K562 (cell line): ENCODE measurements around the gene WWOX. TPM values are rescaled to one million over a fixed set of nuclear protein-coding genes. Genes with fewer than 3 reads are reported as not detected.

Source experiments
- ATAC-seq: fragments of 200-7000 bp; cut with Tn5 transposase; 3 replicates; pipeline ENCODE4 v1.9.1; 2020; ENCODE audit warnings: moderate library complexity
- BruUV-seq: library from RNA; stranded (reverse); fragments of 400-500 nt; replicated peaks from 2 replicates; lab custom pipeline; 2021; lab: Mats Ljungman, UMichigan
- CTCF ChIA-PET: fragments of 300-600 bp; formaldehyde crosslinking; extraction: SDS; loops from one replicate; lab custom pipeline; 2021; ENCODE audit warnings: low intra/inter-chr PET ratio; lab: Yijun Ruan, JAX
- POLR2A ChIA-PET: fragments of 300-600, 350-650 bp; sonication (Branson Sonifier 250); formaldehyde crosslinking; extraction: SDS; loops from one replicate; lab custom pipeline; 2021; ENCODE audit warnings: antibody characterized with exemption, inconsistent platforms; lab: Yijun Ruan, JAX
- DNase-seq, 4 experiments: peaks; one replicate each; pipeline versions ENCODE4 v3.0.0 to v3.0.0-alpha.2; 2011 to 2018; ENCODE audit warnings: low spot score in 3 of 4, mixed read lengths in 3 of 4; ENCODE audit errors: extremely low read depth in 1 of 4
- FAIRE-seq: peaks from 2 replicates; lab custom pipeline; 2011; peaks lifted over from hg19 to GRCh38; lab: Jason Lieb, UNC
- H2AFZ ChIP-seq: 2 replicates; pipeline ENCODE4 v1.6.0; 2011; ENCODE audit warnings: low read depth, low read length, control low read depth, inconsistent platforms
- H3K27ac ChIP-seq: fragments of 200-600 bp; 3 replicates; pipeline ENCODE4 v1.8.0; 2011; ENCODE audit warnings: low read depth, mild to moderate bottlenecking, control low read depth, inconsistent platforms, low read length, moderate library complexity, mixed read lengths; ENCODE audit errors: extremely low read depth
- H3K27me3 ChIP-seq, 2 experiments: fragments of 300-600 bp in 1 of 2; 2 replicates in 1 of 2; 3 replicates in 1 of 2; pipeline versions ENCODE4 v1.6.0 to v1.8.0; 2011; ENCODE audit warnings: inconsistent platforms in 2 of 2, low read length in 2 of 2, mild to moderate bottlenecking in 1 of 2, mixed read lengths in 1 of 2, moderate library complexity in 1 of 2; ENCODE audit not compliant: control insufficient read depth in 2 of 2, insufficient read depth in 2 of 2
- H3K36me3 ChIP-seq: fragments of 300-600 bp; 3 replicates; pipeline ENCODE4 v1.8.0; 2011; ENCODE audit warnings: mild to moderate bottlenecking, low read length, inconsistent platforms; ENCODE audit not compliant: control insufficient read depth, insufficient read depth
- H3K4me1 ChIP-seq, 2 experiments: fragments of 200-600 bp in 1 of 2; replicated peaks in 1 of 2; 2 replicates in 1 of 2; 3 replicates in 1 of 2; pipeline versions ENCODE4 v1.5.1 to v1.8.0; 2011; ENCODE audit warnings: inconsistent platforms in 2 of 2, low read length in 2 of 2, mild to moderate bottlenecking in 1 of 2, mixed read lengths in 1 of 2, moderate library complexity in 1 of 2; ENCODE audit not compliant: control insufficient read depth in 2 of 2, insufficient read depth in 2 of 2
- H3K4me2 ChIP-seq: 2 replicates; pipeline ENCODE4 v1.6.1; 2011; ENCODE audit warnings: low read length, control low read depth, inconsistent platforms, mixed read lengths; ENCODE audit not compliant: insufficient read depth
- H3K4me3 ChIP-seq: fragments of 200-600 bp; sonication (generic), shearing (Covaris generic); 2 replicates; pipeline ENCODE4 v1.5.1; 2016; ENCODE audit warnings: control low read depth, inconsistent platforms
- H3K79me2 ChIP-seq: fragments of 200-600 bp; 3 replicates; pipeline ENCODE4 v1.8.0; 2011; ENCODE audit warnings: low read length, inconsistent platforms; ENCODE audit not compliant: control insufficient read depth, insufficient read depth
- H3K9ac ChIP-seq, 2 experiments: 2 replicates each; pipeline versions ENCODE4 v1.6.0 to v1.6.1; 2011; ENCODE audit warnings: low read depth in 2 of 2, low read length in 2 of 2, control low read depth in 1 of 2, inconsistent platforms in 1 of 2, mild to moderate bottlenecking in 1 of 2, mixed read lengths in 1 of 2; ENCODE audit not compliant: insufficient read depth in 1 of 2
- H3K9me1 ChIP-seq: one replicate; pipeline ENCODE4 v1.6.0; 2011; ENCODE audit warnings: inconsistent platforms, mild to moderate bottlenecking, low read length, moderate library complexity; ENCODE audit not compliant: control insufficient read depth, insufficient read depth
- H3K9me3 ChIP-seq: replicated peaks from 2 replicates; pipeline ENCODE4 v1.5.1; 2011; ENCODE audit warnings: low read depth, low read length, inconsistent platforms; ENCODE audit not compliant: control insufficient read depth, insufficient read depth
- H4K20me1 ChIP-seq: replicated peaks from 2 replicates; pipeline ENCODE4 v1.6.1; 2011; ENCODE audit warnings: low read length, inconsistent platforms, mixed read lengths; ENCODE audit not compliant: control insufficient read depth, insufficient read depth
- CTBP1 ChIP-seq: fragments of 450-650 bp; IDR thresholded peaks from 2 replicates; pipeline ENCODE4 v1.6.1; 2016; ENCODE audit warnings: borderline replicate concordance
- FOSL1 ChIP-seq: fragments of 200-800 bp; sonication (Bioruptor generic); conservative IDR thresholded peaks from 2 replicates; pipeline ENCODE4 v1.6.1; 2016; ENCODE audit warnings: missing genetic modification characterization, missing compliant biosample characterization
- NCOA2 ChIP-seq, 2 experiments: fragments of 450-650 bp; IDR thresholded peaks; 2 replicates each; pipeline ENCODE4 v1.6.1; 2018; ENCODE audit warnings: mild to moderate bottlenecking in 2 of 2, moderate library complexity in 1 of 2; ENCODE audit not compliant: partially characterized antibody in 2 of 2
- RAD21 ChIP-seq, 2 experiments: fragments of 250-450 bp in 1 of 2; fragments of 450-650 bp in 1 of 2; sonication (Bioruptor Pico) in 1 of 2; formaldehyde crosslinking in 1 of 2; IDR thresholded peaks in 1 of 2; conservative IDR thresholded peaks in 1 of 2; 2 replicates each; pipeline versions ENCODE4 v1.4.0 to v1.8.0; 2020 to 2022; ENCODE audit warnings: mild to moderate bottlenecking in 2 of 2, moderate library complexity in 1 of 2
- ZBTB8A ChIP-seq: fragments of 450-650 bp; IDR thresholded peaks from 2 replicates; pipeline ENCODE4 v1.6.1; 2018; ENCODE audit warnings: mild to moderate bottlenecking, moderate library complexity; ENCODE audit not compliant: partially characterized antibody
- ZNF197 ChIP-seq: fragments of 200-800 bp; sonication (Bioruptor generic); IDR thresholded peaks from 2 replicates; pipeline ENCODE4 v1.6.1; 2016; ENCODE audit warnings: low read depth, missing genetic modification characterization, missing compliant biosample characterization
- ZNF311 ChIP-seq: fragments of 250-450 bp; sonication (Bioruptor Pico); IDR thresholded peaks from 2 replicates; pipeline ENCODE4 v1.4.0; 2020; ENCODE audit warnings: mild to moderate bottlenecking, moderate library complexity
- ZNF384 ChIP-seq: IDR thresholded peaks from 2 replicates; pipeline ENCODE4 v1.6.1; 2012; ENCODE audit warnings: low read depth, low read length, improper control_type of control experiment
- ZNF830 ChIP-seq: fragments of 250-450 bp; sonication (Bioruptor Pico); IDR thresholded peaks from 2 replicates; pipeline ENCODE4 v1.5.0; 2021; ENCODE audit warnings: mild to moderate bottlenecking
- WGBS: fragments of 100-300 bp; shearing (Covaris generic); methylation state at CpG from one replicate; pipeline ENCODE4 v1.1.6; 2016; ENCODE audit warnings: low coverage, mixed read lengths; ENCODE audit not compliant: insufficient coverage; ENCODE audit errors: missing lambda C conversion rate; 5-methylcytosine and 5-hydroxymethylcytosine counted together
- in situ Hi-C: fragments of 300-500 bp; cut with MboI; formaldehyde crosslinking; loops from 4 replicates; pipeline ENCODE4 v1.15.0; 2018; ENCODE audit warnings: inconsistent platforms, mixed read lengths
- intact Hi-C: fragments of 100-400 bp; cut with micrococcal nuclease; formaldehyde crosslinking; loops from 2 replicates; pipeline ENCODE4 v1.14.2; 2022
- polyA plus RNA-seq, 8 experiments: library from polyadenylated mRNA; depleted of rRNA in 4 of 8; stranded (reverse) in 5 of 8; unstranded in 3 of 8; fragments of >200 nt; fragmentation: Nextera tagmentation in 2 of 8; fragmentation: Illumina TruSeq in 1 of 8; extraction: Ambion mirVana in 2 of 8; extraction: Trizol in 1 of 8; gene quantifications; 2 replicates each; pipeline versions ENCODE4 v1.2.1 to v1.2.3, GENCODE V29; 2011 to 2014; ENCODE audit warnings: inconsistent platforms in 1 of 8, missing spikeins in 1 of 8
- total RNA-seq, 7 experiments: library from RNA; depleted of rRNA in 6 of 7; stranded (reverse); fragments of >200 nt in 6 of 7; fragmentation: Illumina TruSeq in 2 of 7; extraction: Trizol in 2 of 7; gene quantifications; 2 replicates each; pipeline versions ENCODE4 v1.2.1 to v1.2.3, GENCODE V29; 2011 to 2021; ENCODE audit warnings: low replicate concordance in 1 of 7
- TF ChIP-seq, protein P1 (sequence below), 2 experiments: fragments of 450-650 bp in 1 of 2; sonication (generic) in 1 of 2; formaldehyde crosslinking in 1 of 2; IDR thresholded peaks in 1 of 2; conservative IDR thresholded peaks in 1 of 2; 2 replicates each; pipeline versions ENCODE4 v1.6.1 to v1.8.1; 2016 to 2023; ENCODE audit warnings: mild to moderate bottlenecking in 2 of 2, moderate library complexity in 2 of 2, inconsistent platforms in 1 of 2, missing genetic modification reagents in 1 of 2

Gene WWOX
- total and polyA plus RNA-seq, 9 of the 15 experiments (the other 6 are each of a cell fraction or from before 2014, with no cell fraction given): 1.6 to 22.7 (median 8.1) TPM

DNA sequence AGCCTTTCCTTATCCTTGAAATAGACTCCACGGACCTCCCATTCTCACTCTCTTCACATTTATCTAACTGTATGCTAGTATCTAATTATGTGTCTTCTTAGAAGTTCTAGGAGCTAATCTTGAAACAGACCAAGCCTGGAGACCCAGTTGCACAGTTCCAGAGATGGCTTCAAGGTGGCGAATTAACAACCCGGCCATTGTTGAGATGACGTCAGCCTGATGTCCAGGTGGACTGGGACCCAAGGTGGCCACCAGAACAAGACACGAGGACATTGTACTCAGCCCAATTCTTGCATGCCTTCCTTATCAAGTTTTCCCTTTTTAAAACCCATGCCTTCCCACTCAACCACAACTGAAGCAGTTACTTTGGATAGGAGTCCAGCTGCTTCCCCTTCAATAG is 29.5 kb upstream of the WWOX start:
- in situ Hi-C loops (no loop called here), intact Hi-C loops (no loop called here)
- no peak overlapping the region for H2AFZ ChIP-seq
- no peak overlapping the region for H3K9ac ChIP-seq
- ChIA-PET POLR2A (no interaction called here), CTCF (no interaction called here)
- no peak overlapping the region for H3K4me2 ChIP-seq
- 0 out of 2 replicates have a peak, but pooled peaks have one; percentile 38 for TF ChIP-seq FOSL1 (tag)
- TF ChIP-seq ZBTB8A: no peak
- TF ChIP-seq, protein P1, sequence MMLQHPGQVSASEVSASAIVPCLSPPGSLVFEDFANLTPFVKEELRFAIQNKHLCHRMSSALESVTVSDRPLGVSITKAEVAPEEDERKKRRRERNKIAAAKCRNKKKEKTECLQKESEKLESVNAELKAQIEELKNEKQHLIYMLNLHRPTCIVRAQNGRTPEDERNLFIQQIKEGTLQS (IDR thresholded peaks at IDR 0.05): peak; percentile 51; the same call in 1 of the 2 replicates
- TF ChIP-seq, protein P1 (CRISPR knock-in tag; conservative IDR thresholded peaks at IDR 0.05): no peak
- ATAC-seq (no peak), DNase-seq (peak in 1 of 4 experiments; percentile 2), FAIRE-seq (no peak)
- no peaks in the 10 kb centered on the region for H3K36me3 ChIP-seq
- no peak overlapping the region for H3K4me3 ChIP-seq
- no TSS peak for BruUV-seq
- no peaks in the 10 kb centered on the region for H4K20me1 ChIP-seq
- 3% methylated on average over 5 of the region's 5 CpGs for WGBS
- no peaks in the 10 kb centered on the region for H3K9me3 ChIP-seq
- no peaks in the 10 kb centered on the region for H3K9me1 ChIP-seq
- H3K79me2 ChIP-seq: no peaks in the 10 kb centered on the region
- H3K4me1 ChIP-seq: no peaks in the 10 kb centered on the region
- H3K27me3 ChIP-seq: peaks cover 0 to 4% of the 10 kb centered on the region in 2 experiments; a peak in 2 of 5 replicates
- H3K27ac ChIP-seq: no peak overlapping the region

DNA sequence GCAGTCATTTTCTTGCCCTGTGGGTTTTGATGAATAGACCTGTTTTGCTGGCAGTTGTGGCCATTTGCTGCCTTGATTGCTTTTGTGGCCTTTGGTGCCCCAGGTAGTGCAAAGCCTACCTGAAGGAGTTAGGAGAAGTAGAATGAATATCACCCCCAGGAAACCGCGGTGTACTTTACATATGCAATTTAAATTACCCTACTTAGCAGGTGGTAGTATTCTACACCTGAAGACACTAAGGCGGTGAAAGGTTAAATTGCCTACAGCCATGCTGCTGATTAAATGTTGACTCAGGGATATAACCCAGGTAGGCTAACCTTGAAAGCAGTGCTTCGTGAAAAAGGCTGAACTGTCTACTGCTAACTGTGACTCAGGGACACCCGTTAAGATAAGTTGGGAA is 27.2 kb upstream of the WWOX start:
- no peaks in the 10 kb centered on the region for H3K79me2 ChIP-seq
- no peak for FAIRE-seq
- H3K4me1 ChIP-seq: no peaks in the 10 kb centered on the region
- no peak overlapping the region for H3K9ac ChIP-seq
- no peaks in the 10 kb centered on the region for H3K9me1 ChIP-seq
- no peaks in the 10 kb centered on the region for H4K20me1 ChIP-seq
- H3K36me3 ChIP-seq: no peaks in the 10 kb centered on the region
- DNase-seq: no peak
- no peak overlapping the region for H3K27ac ChIP-seq
- H3K9me3 ChIP-seq: no peaks in the 10 kb centered on the region
- H3K4me3 ChIP-seq: no peak overlapping the region
- no peak overlapping the region for H2AFZ ChIP-seq
- no TSS peak for BruUV-seq
- ATAC-seq: no peak
- no peak overlapping the region for H3K4me2 ChIP-seq
- intact Hi-C loops (no loop called here), in situ Hi-C loops (no loop called here)
- 0% methylated on average over 5 of the region's 5 CpGs for whole genome bisulfite sequencing
- H3K27me3 ChIP-seq: peaks cover 0 to 4% of the 10 kb centered on the region in 2 experiments; a peak in 2 of 5 replicates
- ChIA-PET POLR2A (no interaction called here), CTCF (no interaction called here)
- TF ChIP-seq CTBP1 (no peak), ZNF311 (CRISPR knock-in tag) (no peak), NCOA2 (IDR thresholded peaks at IDR 0.05; ENCODE audit: partially characterized antibody in 2 of 2) (no peak), RAD21 (CRISPR knock-in tag; conservative IDR thresholded peaks at IDR 0.05 in 1 of 2, IDR thresholded peaks at IDR 0.05 in 1 of 2) (no peak), ZNF830 (no peak), ZNF384 (no peak), ZNF197 (CRISPR knock-in tag) (no peak)
